GM19023 (cell line): ENCODE data around the gene STXBP6.

Experiments used
- ATAC-seq: cut with Tn5 transposase; IDR thresholded peaks from one replicate; pipeline ENCODE4 v1.9.1; 2021; ENCODE audit warnings: mild to moderate bottlenecking, moderate library complexity; ENCODE audit not compliant: unreplicated experiment

Gene STXBP6

DNA sequence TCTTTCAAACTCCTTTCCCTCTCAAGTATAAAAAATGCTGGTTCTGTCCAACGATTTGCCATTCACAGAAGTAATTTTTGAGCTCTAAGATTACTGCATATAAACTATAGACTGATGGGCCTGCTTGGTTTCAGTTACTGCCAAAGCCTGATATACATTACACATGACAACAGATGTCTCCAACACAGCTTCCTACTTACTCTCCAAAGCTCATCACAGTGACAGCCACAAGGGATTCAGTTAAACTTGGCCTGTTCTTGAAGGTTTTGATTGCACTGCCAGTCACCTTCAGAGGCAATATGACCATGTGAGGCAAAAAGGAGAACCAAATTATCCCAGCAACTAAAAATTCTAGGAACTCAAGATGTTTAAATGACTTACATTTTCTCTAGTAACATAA, 30.1 kb downstream of the STXBP6 start:
- no peak for ATAC-seq

GRCh38 chr14:25017562-25017961, 32.4 kb downstream of the STXBP6 start:
- no peak for ATAC-seq

- no peak for ATAC-seq
Measured at GRCh38 chr14:25015761-25016160, 34.2 kb downstream of the STXBP6 start.

- ATAC-seq: no peak
Measured at GRCh38 chr14:25014440-25014839, 35.5 kb downstream of the STXBP6 start.

DNA sequence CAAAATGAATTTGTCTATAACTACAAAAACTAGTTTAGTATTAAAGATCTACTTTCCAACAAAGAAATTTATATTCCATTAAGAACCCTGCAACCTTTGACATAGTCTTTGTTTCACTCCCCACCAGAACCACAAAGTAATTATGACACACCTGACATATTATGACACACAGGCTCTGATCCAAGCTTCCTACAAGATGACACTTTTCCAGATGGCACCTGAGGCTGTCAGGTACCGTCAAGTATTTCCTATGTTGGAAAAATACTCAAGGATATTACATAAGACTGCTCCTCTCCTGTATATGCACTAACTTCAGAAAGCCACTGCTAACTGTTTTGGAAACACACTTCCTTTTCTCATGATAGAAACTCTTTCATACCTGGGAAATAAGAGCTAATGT, 38.9 kb downstream of the STXBP6 start:
- no peak for ATAC-seq

DNA sequence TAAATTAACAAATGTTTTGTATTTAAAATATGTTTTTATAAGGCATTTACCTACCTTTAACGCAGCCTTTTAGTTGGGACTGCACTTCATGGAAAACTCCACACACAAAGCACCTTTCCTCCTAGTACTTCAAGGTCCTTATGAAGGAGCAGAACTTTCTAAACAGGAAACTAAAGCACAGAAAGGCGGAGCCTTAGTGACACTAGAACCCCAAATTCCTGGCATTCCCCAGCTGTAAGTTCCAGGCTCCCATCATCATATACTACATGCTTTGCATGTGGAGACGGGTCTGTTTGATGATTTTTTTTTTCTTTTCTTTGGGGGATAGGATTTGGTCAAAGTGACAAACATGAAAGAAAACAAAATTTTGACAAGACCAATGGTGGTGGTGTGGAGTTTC, 39.5 kb downstream of the STXBP6 start:
- no peak for ATAC-seq

DNA sequence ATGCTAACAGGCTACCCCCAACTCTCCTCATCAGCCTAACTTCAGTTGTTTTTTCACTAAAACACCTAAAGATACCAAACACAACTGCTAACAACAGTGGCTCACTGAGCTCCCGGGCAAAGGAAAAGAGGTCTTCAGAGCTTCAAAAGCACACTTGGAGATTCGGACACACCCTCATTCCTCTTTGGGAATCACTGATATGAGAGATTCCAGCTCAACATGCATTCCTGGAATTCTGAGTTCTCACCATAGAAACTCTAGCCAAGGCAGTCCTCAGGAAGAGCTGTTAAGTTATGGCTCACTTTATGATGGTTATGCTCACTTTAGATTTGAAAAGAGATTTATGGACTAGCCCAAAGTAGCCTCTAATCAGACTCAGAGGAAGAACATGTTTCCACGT, 40.1 kb downstream of the STXBP6 start:
- no peak for ATAC-seq

DNA sequence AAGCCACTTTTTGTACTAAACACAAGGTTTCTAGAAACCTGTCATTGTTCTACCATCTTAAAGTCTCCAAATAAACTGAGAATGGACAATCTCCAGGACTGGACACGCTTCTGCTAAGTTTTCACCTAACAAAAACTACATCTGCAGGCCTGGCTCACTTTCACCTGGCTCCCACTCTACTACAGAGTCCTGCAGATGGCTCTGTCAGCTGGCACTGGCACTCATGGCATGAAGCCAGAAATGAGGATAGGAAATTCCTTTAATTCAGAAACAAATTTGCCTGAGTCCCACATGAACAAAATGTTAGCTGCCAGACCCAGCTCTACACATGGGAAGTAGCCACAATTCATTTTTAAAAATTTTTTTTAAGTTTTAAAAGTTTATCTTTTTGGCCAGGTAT, 42.1 kb downstream of the STXBP6 start:
- no peak for ATAC-seq

DNA sequence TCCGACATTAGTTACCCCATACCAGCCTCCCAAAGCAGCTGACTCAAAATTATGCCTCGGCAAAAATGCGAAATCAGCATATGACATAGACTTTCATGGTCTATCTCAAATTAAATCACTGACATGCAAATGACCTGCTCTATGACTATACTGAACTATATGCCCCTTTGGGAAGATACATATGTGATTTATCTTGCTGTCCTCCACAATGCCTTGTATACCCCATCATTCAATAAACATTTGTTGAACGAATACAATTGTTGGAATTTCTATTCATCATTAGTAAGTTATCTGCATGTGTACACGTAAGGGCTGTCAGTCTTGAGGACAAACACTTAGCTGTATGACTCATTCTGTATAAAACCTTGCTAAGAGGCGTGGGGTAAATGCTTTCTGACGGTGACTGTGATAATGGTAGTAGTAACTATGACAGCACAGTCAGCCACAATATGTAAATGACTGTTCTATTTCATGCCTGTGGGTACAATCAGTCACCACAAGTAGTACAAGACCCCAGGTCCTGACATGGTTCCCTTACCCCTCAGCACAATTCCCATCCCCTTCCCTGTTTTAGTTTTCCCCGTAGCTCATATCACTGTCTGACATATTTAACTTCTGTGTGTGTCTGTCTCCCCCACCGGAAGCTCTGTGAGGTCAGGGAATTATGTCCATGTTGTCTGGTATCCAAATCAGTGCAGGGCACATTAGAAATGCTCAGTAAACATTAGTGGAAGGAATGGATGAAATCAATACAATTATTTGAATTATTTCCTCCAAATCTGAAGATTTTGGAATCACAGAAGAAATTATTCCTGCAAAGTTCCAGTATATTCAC, 42.8 kb downstream of the STXBP6 start:
- ATAC-seq: no peak

- no peak for ATAC-seq
Measured at GRCh38 chr14:25006031-25006430, 43.9 kb downstream of the STXBP6 start.

DNA sequence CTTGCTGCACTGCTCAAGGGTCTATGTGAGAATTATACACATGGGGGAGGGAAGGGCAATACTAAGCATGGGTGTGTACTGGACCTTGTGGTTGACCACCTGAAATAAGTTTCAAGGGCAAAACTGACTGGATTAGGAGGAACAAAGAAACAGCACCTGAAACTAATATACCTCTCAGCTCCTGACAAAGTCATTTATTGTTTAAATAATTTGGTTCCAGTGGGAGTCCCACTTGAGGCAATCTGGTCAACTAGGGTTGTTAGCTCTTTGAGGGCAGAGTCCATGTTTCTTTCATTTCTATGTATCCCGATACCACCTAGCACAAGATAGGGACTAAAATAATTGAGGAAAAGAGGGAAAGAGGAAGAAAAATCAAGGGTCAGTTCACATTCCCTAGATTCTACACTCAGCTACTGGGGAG, 45.5 kb downstream of the STXBP6 start:
- no peak for ATAC-seq

DNA sequence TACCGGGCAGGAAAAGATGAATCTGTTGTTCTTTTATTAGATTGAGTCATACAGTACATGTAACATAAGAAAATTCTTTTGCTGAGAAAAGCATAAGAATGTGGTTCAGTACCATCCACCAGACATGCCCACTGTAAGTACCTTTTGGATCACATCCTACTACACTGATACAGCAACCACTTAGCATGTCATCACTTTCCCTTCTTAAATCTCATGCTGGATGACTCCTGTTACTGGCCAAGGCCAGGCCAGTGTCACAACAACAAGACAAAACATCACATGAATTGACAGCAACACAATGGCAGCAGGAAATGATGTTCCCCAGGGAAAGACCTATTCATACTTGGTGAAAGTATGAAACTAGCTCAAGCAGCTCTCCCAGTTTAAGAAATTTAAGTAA, 46.4 kb downstream of the STXBP6 start:
- no peak for ATAC-seq

DNA sequence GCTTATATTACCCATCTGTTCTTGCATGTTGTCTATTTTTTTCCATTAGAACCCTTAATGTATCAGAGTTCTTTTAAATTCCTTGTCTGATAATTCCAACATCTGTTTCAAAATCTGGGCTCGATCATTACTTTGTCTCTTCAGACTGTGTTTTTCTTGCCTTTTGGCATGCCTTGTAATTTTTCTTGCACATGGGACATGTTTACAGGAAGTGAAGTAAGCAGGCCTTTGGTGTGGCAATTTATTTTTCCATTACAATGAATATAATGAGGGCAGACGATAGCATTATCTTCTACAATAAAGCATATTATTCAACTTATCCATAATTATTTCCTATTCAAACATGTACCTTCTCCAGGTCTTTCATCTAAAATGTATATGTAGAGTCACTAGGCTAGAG, 48.3 kb downstream of the STXBP6 start:
- no peak for ATAC-seq

GRCh38 chr14:25001156-25001555, 48.8 kb downstream of the STXBP6 start:
- no peak for ATAC-seq

DNA sequence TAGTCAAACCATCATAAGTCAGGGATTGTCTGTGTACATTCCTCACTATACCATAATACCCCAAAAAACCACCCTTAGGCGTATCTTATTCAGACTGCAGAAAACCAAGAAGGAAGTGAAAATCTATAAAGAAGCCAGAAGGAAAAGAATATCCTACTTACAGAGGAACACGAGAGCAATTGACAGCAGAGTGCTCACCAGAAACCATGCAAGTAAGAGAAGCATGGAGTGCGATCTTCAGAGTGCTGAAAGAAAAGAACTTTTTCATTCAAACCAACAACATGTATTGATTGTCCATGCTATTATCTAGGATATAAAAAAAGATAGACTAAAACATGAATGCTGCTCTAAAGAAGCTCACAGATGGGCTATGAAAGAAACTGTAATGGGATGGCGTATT, 50.8 kb downstream of the STXBP6 start:
- no peak for ATAC-seq

DNA sequence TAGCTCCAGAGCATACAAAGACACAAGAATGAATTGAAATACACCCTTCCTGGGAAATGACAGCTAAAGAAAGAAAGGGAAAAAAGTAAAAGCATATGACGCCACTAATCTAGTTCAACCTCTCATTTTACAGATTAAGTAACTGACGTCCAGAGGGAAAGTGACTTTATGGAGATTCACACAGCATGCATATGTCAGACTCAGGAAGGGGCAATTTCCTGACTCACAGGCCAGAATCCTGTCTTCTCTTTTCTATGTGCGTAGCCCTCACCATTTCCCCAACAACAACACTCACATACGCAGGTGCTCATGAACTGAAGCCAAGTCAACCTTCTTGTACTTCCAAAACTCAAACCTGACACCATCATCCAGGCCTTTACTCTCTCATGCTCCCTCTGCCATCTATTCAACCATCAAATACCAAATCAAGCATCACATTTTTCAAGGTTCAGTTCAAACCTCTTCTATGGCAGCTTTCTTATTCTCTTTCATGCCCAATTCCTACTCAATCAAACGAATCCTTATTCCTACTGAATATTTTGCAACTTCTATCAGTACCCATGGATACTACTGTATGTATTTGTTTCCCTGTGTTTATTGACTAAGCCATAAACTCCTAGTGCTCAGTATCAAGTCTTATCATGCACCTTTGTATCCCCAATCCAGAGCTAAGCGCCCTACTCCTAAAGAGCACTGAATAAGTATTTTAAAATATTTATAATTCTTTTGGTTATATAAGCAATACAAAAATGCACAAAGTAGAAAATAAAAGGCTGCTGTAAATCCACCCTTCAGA, 52.8 kb downstream of the STXBP6 start:
- no peak for ATAC-seq

GRCh38 chr14:24995016-24995415, 54.9 kb downstream of the STXBP6 start:
- no peak for ATAC-seq

- ATAC-seq: no peak
Measured at GRCh38 chr14:24993631-24994030, 56.3 kb downstream of the STXBP6 start.

GRCh38 chr14:24992624-24993360, 57.2 kb downstream of the STXBP6 start:
- ATAC-seq: no peak

DNA sequence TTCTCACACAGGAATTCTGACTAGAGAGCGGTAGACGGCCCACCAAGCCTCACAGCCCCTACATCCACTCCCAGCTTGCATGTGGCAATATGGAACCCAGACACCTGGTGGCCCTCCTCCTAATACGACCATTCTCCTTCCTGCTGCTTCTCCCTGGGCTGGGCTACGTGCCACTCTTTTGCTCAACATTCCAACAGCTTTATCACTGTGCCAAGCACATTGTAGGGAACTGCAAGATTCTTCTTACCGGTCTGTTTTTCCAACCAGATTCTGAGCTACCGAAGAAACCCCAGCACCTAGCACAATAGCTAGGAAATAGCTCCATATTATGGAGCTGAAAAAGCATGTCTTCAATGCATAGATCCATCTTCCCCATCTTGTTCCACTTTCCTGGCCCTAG, 58.1 kb downstream of the STXBP6 start:
- no peak for ATAC-seq

GRCh38 chr14:24991288-24991687, 58.7 kb downstream of the STXBP6 start:
- ATAC-seq: no peak

GRCh38 chr14:24990773-24991172, 59.2 kb downstream of the STXBP6 start:
- ATAC-seq: no peak
